Inferior parietal cortex (tissue), 1 donor: ENCODE results near the gene SGPL1.
"Not testable (repeated sequence)": the region's sequence is repeated elsewhere in the genome, so short reads cannot be mapped to it uniquely, and the experiment has no call there.

Experiments used
- DNase-seq: peaks from one replicate; pipeline ENCODE4 v3.0.0-alpha.2; 2016; ENCODE audit errors: extremely low spot score

Gene SGPL1

DNA sequence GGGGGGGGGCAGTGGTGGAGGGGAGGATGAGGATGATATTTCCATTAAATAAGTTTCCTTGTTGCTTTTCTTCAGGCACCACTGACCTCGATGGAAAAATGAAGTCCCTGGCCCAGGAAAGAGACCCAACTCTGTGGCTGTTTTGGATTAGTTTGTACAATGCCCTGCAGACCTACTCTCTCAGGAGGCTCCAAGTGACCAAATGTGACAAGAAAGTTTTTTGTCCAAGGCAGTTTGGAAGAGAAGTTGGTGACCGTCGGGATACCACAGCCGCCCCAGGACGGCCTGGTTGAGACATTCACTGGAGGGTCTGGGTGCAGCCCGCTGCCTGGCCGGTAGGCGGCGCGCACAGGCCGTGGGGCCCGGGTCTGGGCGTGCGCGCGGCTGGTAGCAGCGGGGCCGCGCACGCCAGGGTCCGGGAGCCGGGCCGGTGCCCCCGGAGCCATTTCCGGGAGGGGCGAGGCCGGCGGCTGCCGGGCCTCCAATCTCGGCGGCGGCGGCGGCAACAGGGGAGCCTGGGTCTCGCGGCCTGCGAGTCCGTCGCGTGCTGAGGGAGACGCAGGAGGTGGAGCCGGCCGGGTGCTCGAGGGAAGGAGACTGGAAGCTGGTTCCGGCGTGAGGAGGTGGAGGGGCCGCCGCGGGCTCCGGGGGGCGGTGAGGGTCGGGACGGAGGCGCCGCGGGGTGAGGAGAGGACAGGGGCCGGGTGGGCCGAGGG is at the start of gene SGPL1:
Gene SGPL1, plus strand, starts transcription at position 445 of the 716 bp plus-strand sequence. CDS start 906 bp downstream, outside the sequence.
- peak; percentile 85 for DNase-seq

DNA sequence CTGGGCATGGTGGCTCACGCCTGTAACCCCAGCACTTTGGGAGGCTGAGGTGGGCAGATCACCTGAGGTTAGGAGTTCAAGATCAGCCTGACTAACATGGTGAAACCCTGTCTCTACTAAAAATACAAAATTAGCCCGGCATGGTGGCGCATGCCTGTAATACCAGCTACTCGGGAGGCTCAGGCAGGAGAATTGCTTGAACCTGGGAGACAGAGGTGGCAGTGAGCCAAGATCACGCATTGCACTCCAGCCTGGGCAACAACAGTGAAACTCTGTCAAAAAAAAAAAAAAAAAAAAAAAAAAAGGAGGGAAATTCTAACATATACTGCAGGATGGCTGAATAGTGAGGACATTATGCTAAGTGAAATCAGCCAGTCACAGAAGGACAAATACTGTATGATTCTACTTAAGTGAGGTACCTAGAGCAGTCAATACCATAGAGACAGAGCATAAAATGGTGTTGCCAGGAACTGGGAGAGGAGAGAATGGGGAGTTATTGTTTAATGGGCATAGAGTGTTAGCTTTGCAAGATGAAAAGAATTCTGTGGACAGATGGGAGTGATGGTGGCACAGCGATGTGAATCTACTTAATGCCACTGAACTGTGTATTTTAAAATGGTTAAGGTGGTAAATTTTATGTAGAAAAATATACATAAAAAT is 47.6 kb upstream of the SGPL1 start:
- not testable (repeated sequence) for DNase-seq

DNA sequence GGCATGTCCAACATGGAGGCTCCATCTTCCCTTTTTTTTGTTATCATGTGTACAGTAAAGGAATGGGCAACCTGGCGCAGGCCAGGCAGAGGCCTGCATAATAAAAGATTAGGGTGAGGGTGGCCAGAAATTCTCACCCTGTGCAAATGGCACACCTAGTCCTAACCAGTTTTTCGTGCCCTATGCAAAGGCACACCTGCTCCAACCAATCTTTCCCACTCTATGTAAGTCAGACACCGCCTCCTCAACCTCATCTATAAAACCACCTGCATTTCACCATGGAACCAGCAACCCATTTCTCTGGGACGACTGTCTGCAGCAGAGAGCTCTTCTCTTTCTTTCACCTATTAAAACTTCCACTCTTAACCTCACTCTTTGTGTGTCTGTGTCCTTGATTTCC is 46.6 kb upstream of the SGPL1 start:
- no peak for DNase-seq

DNA sequence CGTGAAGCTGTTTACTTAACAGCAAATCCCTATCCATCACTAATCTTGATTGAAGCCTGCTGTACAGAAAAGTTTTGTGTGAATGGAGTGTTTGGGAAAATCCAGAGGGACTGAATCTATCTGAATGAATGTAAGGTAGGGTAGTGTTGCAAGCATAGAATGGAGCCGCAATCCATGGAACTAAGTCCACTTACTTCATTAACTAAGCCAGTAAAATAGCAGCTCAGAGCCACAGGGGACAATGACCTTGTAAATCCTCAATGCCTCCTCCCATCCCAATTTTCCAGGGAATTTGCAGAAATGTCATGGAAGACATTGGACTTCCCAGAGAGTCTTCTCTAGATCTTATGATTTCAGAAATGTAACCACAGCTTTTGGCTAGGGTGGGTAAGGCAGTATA is 45.7 kb upstream of the SGPL1 start:
- no peak for DNase-seq

- not testable (repeated sequence) for DNase-seq
These were observed 45.2 kb upstream of the SGPL1 start for GRCh38 chr10:70770516-70770915.

DNA sequence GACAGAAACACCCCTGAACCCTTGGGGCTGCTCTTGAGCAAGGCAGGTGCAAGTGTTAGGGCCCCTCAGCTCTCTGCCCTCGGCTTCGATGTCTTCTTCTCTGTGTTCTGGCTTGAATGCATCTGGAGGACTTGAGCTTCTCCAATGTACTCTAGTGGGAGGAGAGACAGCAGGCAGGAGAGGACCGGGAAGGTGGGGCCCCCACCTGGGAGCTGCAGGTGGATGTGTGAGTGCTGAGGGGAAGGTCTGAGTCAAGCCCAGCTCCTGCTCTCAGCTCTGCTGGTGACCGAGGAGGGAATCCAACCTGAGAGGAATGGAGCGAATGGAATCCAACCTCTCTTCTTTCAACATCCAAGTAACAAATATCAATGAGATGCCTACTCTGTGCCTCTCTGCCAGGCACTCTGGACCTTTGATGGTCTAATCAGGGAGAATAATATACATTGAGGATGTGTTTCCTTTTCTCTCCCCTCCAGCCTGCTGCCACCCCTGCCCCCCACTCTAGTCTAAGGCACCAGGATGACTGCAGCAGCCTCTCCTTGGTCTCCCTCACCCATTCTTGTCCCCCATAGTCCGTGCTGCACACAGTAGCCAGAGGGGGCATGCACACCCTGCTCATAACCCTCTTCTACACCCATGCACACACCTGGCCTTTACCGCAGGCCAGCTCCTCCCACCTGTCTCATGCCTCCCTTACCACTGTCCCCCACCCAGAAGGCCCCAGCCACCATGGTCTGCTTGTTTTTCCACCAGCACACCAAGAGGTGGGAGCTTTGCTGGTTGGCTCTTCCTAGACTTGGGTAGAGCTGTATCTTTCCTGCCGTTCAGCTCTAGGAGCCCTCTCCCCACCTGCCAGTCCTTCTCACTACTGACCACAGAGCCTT is 44.2 kb upstream of the SGPL1 start:
- no peak for DNase-seq

DNA sequence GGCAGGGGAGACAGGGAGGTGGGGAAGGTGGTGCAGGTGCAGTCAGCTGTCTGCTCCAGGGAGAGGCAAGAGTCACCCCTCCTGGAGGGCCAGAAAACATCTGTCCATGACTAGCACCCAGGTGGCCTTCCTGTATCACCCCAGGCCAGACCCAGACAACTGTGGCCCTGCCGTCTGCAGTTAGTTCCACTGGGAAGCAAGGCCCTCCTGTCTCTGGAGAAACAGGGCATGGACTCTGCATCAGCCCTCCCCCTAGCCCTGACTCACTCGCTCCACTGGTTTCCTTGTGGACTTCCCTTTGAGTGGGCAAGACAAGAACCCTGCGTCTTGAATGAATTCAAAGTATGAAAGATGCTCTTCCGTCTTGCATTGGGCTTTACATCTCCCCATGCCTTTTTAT is 43.1 kb upstream of the SGPL1 start:
- DNase-seq = no peak

- no peak for DNase-seq
These were observed 42.3 kb upstream of the SGPL1 start for GRCh38 chr10:70773461-70773860.

- DNase-seq = no peak
These were observed 41.6 kb upstream of the SGPL1 start for GRCh38 chr10:70773965-70774809.

DNA sequence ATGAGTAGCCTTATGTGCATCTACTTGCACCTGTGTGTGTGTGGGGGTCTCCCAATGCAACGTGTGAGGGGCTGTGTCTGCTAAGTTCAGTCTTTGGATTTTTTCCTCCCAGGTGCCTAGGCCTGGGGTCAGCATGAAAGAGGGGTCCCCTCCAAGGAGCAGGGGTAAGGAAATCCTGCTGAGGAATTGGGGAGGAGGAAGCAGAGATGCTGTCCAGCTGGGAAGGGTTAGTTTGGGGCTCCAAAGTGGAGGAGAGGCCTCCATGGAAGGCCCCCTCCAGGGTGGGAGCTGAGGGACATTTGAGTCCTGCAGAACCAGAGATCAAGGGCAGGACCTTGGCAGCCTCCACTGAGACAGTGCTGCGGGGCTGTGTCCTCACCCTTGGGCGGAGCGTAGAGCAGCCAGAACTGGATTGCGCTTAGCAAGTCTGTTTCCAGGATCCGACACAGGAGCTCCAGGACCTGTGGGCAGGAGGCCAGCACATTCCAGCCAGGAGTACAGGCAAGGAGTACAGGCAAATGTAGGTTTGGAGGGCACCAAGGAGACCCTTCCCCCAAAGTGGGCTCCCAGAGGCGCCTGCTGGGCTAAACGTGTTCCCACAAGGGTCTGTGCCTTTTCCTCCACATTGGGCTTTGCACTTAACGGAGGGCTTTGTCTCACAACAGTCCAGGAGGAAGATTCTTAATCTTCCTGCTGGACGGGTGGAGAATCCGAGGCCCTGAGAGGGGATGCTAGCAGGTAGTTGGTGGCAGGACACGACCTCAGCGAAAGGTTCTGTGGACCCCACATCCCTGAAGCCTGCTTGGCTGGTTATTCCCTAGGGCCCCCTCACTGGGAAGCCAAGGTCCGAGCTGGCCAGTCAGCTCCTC is 40.7 kb upstream of the SGPL1 start:
- DNase-seq = no peak

- no peak for DNase-seq
These were observed 39.9 kb upstream of the SGPL1 start for GRCh38 chr10:70775679-70776454.

DNA sequence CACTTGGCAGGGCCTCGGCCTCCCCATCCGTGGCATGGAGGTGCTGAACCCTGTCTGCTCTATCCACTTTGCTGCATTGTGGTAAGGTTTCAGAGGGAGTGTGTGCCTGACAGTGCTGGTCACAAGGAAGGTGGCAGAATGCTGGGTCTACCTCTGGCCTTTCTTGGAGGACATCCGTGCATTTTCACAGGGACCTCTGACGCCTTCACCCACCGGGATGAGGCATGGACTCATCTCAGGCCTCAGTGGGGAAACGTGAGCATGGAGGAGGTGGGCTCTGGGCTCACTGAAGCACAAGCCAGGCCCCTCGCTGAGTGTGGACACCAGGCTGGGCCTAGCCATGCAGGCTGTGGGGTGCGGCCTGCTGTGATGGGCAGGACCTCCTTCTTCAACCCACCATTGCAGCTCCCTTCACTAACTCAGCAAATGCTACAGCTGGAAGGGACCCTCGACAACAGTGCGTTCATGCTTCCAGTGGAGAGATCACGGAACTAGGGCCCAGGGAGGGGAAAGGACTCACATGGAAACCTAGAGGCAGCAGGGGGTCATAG is 39.2 kb upstream of the SGPL1 start:
- DNase-seq = no peak

GRCh38 chr10:70777063-70777875 is 38.5 kb upstream of the SGPL1 start:
- no peak for DNase-seq

GRCh38 chr10:70778267-70778924 is 37.4 kb upstream of the SGPL1 start:
- DNase-seq = no peak

DNA sequence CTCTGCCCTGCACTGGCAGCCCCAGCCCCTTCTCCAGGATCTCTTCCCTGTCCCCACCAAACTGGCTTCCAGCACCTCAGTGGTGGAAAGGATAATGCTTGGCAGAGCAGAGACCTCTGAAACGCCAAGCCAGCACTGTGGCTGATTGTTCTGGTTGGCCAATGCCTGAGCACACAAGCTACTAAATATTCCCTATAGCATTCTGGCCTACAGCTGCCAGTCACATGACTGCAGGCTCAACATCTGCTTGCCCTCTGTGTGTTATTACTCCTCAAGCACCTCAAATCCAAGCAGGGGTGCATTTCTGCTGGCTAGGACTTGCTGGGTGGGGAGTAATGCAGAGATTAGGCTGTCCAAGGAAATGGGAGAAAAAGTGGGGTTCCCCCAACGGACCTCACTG is 36.7 kb upstream of the SGPL1 start:
- peak; percentile 25 for DNase-seq

- DNase-seq = no peak
These were observed 36.0 kb upstream of the SGPL1 start for GRCh38 chr10:70779511-70780369.

GRCh38 chr10:70780370-70780760 is 35.4 kb upstream of the SGPL1 start:
- DNase-seq = no peak
